Stimulated activated CD4-positive, alpha-beta T cell treated with anti-CD3 and anti-CD28 coated beads, Interleukin-15, amount 100 ng/mL, for 48 hours (primary cell): ENCODE results near the gene MAP3K5.
"Not testable (repeated sequence)": the region's sequence is repeated elsewhere in the genome, so short reads cannot be mapped to it uniquely, and the experiment has no call there.

Experiments used
- DNase-seq, 2 donors: peaks; one replicate each; pipeline ENCODE4 v3.0.0-alpha.2; 2020; ENCODE audit warnings: low read depth in 2 of 2

Gene MAP3K5

GRCh38 chr6:136607932-136608772 lies 184.1 kb downstream of the MAP3K5 start:
- DNase-seq: peak; percentile 66 to 77

GRCh38 chr6:136607204-136607931 lies 184.9 kb downstream of the MAP3K5 start:
- DNase-seq: no peak

DNA sequence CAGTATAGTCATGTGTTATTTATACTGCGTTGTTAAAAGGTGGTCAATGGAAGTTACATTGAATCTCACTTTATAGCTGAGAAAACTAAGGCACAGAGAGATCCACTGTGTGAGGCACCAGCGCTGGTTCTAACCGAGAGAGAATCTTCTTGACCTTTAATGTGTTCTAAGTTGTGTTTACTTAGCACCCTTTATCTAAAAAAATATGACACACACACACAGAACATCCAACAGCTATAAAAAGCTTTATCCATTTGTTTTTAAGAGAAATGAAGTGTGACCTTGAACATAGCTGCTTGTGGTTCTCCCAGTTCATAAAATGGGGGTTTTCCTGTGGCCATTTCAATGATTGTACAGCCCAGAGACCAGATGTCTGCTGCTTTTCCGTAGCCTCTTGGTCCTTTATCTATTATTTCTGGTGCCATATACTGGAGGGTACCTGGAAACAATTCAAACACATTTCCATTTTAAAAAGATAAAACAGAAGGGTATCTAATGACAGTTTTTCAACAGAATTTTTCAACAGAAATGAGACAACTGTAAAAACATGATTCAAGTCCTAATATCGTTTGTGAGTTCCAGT lies 187.3 kb downstream of the MAP3K5 start:
- DNase-seq: no peak

- DNase-seq: no peak
Observed at GRCh38 chr6:136604328-136604825, 187.9 kb downstream of the MAP3K5 start.

- no peak for DNase-seq
Observed at GRCh38 chr6:136600818-136601217, 191.5 kb downstream of the MAP3K5 start.

- DNase-seq: no peak
Observed at GRCh38 chr6:136599329-136600011, 192.8 kb downstream of the MAP3K5 start.

GRCh38 chr6:136598048-136598447 lies 194.2 kb downstream of the MAP3K5 start:
- no peak for DNase-seq

DNA sequence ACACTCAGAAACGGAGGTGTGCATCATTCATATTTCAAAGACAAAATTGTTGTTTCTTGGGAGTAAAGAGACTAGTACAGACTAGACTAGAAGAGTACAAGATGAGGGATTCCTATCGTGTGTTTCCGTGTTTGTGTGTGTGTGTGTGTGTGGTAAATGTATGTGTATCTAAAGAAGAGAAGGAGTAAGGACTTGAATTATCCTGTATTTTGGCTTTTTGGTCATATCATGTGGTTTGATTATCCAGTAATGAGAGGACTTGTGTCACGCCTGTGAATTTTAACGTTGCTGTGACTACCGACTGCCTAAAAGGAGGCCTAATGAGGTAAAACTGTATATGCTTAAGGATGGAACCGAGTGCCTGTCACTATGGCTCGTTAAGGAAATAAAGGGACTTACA lies 197.6 kb downstream of the MAP3K5 start:
- no peak for DNase-seq

- peak; percentile 16 to 30 for DNase-seq
Observed at GRCh38 chr6:136593748-136594490, 198.4 kb downstream of the MAP3K5 start.

DNA sequence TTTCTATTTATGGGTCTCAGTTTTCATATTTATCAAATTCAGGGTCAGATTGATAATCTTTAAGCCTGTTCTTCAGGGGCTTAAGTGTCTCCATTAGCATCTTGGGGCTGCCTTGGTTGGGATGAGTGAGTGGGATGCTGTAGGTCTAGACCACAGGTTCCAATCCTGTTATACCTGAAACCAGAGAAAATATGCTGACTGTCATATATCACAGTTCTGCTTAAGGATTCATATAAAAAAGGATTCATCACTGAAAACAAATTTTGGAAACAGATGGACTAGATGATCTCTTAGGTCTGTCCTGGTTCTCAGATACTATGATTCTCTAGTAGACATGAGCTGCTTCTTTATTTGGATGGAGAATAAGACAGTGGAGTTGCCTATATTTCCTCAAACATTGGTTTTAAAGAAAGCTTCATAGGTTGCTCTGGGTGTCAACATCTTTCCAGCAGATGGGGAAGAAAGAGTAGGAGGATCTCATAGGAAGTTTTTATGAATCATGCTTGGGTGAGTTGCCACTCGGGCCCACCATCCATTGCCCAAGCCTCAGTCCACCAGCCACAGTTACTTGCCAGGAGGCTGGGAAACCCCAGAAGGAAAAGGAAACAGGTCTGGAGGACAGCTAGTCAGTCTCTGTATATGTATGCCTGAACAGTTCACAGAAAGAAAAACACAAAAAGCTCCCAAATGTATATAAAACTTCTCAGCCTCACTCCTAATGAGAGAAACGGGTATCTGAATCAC lies 199.2 kb downstream of the MAP3K5 start:
- no peak for DNase-seq

GRCh38 chr6:136591617-136592016 lies 200.7 kb downstream of the MAP3K5 start:
- DNase-seq: no peak

DNA sequence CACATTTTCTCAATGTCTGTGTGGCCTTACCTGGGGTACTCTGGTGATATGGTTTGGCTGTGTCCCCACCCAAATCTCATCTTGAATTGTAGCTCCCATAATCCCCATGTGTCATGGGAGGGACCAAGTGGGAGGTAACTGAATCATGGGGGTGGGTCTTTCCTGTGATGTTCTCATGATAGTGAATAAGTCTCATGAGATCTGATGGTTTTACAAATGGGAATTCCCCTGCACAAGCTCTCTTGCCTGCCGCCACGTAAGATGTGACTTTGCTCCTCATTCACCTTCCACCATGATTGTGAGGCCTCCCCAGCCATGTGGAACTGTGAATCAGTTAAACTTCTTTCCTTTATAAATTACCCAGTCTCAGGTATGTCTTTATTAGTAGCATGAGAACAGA lies 201.4 kb downstream of the MAP3K5 start:
- not testable (repeated sequence) for DNase-seq

DNA sequence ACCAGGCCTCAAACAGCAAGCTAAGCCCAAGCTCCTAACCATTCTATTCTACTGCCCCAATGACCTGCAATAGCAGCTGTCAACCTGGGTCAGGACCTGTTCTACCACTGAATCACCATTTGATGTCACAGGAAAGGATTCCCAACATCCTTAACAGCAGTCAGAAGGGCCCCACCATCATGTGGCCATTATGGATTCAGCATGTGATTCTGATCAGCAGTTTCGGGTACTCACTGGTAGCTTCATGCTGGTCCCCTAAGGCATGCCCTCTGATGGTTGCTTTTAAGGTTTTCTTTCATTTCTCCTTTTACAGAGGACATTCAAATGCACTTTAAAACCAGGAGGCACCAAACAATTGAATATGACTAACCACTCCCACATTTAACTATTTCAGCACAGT lies 204.8 kb downstream of the MAP3K5 start:
- DNase-seq: no peak

DNA sequence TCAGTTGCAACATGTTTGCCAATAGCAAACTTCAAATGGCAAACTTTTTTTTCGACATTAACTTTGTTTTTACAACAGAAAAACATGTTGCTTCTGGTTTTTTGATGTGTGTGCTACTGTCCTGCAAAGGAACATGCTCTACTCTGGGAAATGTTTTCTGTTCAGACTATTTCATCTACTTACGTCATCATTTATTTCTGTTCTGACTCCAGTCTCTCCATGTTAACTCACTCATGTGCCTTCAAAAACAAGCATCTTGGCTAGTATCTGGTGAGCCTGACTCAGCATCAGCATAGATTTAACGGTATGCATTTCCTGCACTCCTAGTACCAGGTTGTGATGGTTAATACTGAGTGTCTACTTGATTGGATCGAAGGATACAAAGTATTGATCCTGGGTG lies 206.0 kb downstream of the MAP3K5 start:
- no peak for DNase-seq

GRCh38 chr6:136585523-136585922 lies 206.8 kb downstream of the MAP3K5 start:
- DNase-seq: not testable (repeated sequence)

DNA sequence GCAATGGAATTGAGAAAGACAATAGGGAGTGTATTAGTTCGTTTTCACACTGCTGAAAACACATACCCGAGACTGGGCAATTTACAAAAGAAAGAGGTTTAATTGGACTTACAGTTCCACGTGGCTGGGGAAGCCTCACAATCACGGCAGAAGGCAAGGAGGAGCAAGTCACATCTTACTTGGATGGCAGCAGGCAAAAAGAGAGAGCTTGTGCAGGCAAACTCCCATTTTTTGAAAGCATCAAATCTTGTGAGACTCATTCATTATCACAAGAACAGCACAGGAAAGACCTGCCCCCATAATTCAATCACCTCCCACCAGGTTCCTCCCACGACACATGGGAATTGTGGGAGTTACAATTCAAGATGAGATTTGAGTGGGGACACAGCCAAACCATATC lies 208.0 kb downstream of the MAP3K5 start:
- not testable (repeated sequence) for DNase-seq

DNA sequence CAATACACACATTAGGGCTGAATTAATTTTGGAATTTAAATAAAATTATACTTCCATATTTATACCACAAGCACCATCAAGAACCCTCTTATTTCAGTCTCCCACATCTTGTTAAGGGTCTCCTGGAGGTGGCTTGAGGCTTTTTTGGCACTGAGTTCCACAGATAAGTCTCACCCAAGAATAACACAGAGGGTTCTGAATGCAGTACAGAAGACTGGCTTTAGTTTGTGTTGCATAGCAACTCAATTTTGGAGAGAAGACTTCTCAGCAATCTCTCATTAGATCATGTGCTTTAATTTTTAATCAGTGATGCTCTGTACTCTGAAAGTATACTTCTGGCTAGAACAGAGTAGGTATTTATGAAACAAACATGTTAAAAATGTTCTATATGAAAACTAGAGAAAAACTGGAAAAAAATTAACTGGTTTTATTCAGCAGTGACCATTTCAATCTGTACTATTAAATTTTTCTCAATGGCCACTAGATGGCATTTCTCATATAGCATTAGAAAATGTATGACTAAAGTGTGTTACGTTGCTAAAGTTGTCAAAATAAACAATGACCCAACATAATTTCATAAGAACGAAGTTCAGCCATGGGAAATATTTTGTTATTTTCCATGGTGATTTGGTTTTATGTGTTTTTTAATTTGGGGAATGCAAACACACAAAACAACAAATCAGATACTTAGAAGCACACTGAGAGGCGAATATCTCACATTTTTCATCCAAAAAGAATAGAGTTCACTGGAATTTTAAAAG lies 209.4 kb downstream of the MAP3K5 start:
- no peak for DNase-seq

- DNase-seq: no peak
Observed at GRCh38 chr6:136579800-136580199, 212.5 kb downstream of the MAP3K5 start.

DNA sequence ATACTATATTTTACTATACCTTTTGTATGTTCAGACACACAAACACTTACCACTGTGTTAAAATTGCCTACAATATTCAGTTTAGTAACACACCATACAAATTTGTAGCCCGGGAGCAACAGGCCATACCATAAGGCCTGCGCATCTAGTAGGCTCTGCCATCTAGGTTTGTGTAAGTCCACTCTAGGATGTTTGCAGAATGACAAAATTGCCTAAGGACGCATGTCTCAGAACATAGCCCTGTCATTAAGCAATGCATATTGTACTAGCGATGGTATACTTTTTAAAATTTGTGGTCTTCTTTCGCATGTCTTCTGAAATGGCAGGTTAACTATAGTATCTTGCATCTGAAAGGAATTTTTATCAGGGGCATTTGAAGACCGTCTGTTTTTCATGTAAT lies 215.5 kb downstream of the MAP3K5 start:
- DNase-seq: no peak

- no peak for DNase-seq
Observed at GRCh38 chr6:136571496-136571895, 220.8 kb downstream of the MAP3K5 start.
